Thyroid gland (tissue), 4 donors: Measurements from ENCODE around the gene SERPINA5. TPM values are rescaled to one million over a fixed set of nuclear protein-coding genes. Genes with fewer than 3 reads are reported as not detected.

Experiments
- DNase-seq, 2 donors: peaks; one replicate each; pipeline ENCODE4 v3.0.0-alpha.2; 2019
- H3K27ac ChIP-seq, 3 donors: fragments of 200-600 bp; sonication (generic); 1 replicate in 2 of 3; 2 replicates in 1 of 3; pipeline ENCODE4 v1.5.1; 2016 to 2019; ENCODE audit warnings: mild to moderate bottlenecking in 1 of 3, moderate library complexity in 1 of 3
- H3K27me3 ChIP-seq: fragments of 200-600 bp; sonication (generic); one replicate; pipeline ENCODE4 v1.5.1; 2019
- H3K36me3 ChIP-seq, 2 donors: fragments of 200-600 bp; sonication (generic); one replicate each; pipeline ENCODE4 v1.5.1; 2016 to 2019
- H3K4me1 ChIP-seq, 2 donors: fragments of 200-600 bp; sonication (generic); one replicate each; pipeline ENCODE4 v1.5.1; 2017 to 2019
- H3K4me3 ChIP-seq, 3 donors: fragments of 200-600 bp; sonication (generic); replicated peaks in 1 of 3; 1 replicate in 2 of 3; 2 replicates in 1 of 3; pipeline ENCODE4 v1.5.1; 2016; ENCODE audit warnings: mild to moderate bottlenecking in 1 of 3
- H3K9me3 ChIP-seq: fragments of 200-600 bp; sonication (generic); one replicate; pipeline ENCODE4 v1.5.1; 2017
- POLR2A ChIP-seq, 2 donors: fragments of 450-650 bp; IDR thresholded peaks; one replicate each; pipeline ENCODE4 v1.6.1; 2017; ENCODE audit warnings: antibody characterized with exemption in 2 of 2, mild to moderate bottlenecking in 2 of 2, moderate library complexity in 1 of 2
- WGBS, 2 donors: methylation state at CpG; one replicate each; pipeline ENCODE4 v1.1.5; 2017; 5-methylcytosine and 5-hydroxymethylcytosine counted together
- intact Hi-C: fragments of 100-400 bp; cut with DNase I; formaldehyde crosslinking; loops from one replicate; pipeline ENCODE4 v1.15.1; 2023
- total RNA-seq, 4 donors: library from RNA; depleted of rRNA; stranded (reverse); fragments of >200 nt; gene quantifications; one replicate each; pipeline ENCODE4 v1.2.3, GENCODE V29; 2016
- TF ChIP-seq, protein P1 (sequence below), 6 experiments: fragments of 200-600 bp in 3 of 6; fragments of 450-650 bp in 3 of 6; sonication (generic) in 3 of 6; IDR thresholded peaks; one replicate each; pipeline ENCODE4 v1.5.1; 2016 to 2019; ENCODE audit warnings: antibody characterized with exemption in 6 of 6, mild to moderate bottlenecking in 2 of 6, inconsistent platforms in 1 of 6, moderate library complexity in 1 of 6

The SERPINA5 gene
- total RNA-seq, 4 donors from 2014 or later = 1.3 to 6.6 (median 2.9) TPM

DNA sequence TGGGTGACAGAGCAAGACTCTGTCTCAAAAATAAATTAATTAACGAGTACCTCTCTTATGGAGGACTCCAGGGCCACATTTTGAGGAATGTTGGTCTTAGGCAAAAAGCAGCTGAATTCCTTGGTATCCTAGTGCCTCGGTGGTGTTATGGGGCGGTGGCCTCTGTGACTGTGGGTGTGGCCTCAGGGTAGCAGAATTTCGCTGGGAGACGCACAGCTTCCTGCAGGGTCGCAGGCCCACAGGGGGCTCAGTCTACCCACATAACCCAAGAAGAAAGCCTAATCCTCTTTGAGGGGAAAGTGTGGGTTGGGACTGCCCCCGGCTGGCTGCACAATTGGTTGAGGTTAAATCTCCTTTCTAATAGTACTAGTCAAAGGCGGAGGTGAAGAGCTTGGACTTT lies 31.2 kb upstream of the SERPINA5 start:
- 75 to 80% methylated on average over 8 of the region's 8 CpGs for WGBS, 2 donors
- no peaks in the 10 kb centered on the region for H3K27me3 ChIP-seq
- H3K36me3 ChIP-seq = no peaks in the 10 kb centered on the region
- H3K9me3 ChIP-seq = no peaks in the 10 kb centered on the region
- H3K4me1 ChIP-seq = no peaks in the 10 kb centered on the region
- no peak overlapping the region for H3K27ac ChIP-seq
- no peak for DNase-seq
- no peak for TF ChIP-seq POLR2A (IDR thresholded peaks at IDR 0.05)
- TF ChIP-seq, protein P1, sequence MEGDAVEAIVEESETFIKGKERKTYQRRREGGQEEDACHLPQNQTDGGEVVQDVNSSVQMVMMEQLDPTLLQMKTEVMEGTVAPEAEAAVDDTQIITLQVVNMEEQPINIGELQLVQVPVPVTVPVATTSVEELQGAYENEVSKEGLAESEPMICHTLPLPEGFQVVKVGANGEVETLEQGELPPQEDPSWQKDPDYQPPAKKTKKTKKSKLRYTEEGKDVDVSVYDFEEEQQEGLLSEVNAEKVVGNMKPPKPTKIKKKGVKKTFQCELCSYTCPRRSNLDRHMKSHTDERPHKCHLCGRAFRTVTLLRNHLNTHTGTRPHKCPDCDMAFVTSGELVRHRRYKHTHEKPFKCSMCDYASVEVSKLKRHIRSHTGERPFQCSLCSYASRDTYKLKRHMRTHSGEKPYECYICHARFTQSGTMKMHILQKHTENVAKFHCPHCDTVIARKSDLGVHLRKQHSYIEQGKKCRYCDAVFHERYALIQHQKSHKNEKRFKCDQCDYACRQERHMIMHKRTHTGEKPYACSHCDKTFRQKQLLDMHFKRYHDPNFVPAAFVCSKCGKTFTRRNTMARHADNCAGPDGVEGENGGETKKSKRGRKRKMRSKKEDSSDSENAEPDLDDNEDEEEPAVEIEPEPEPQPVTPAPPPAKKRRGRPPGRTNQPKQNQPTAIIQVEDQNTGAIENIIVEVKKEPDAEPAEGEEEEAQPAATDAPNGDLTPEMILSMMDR (IDR thresholded peaks at IDR 0.05) = no peak
- no peak overlapping the region for H3K4me3 ChIP-seq
- intact Hi-C loops = no loop called here

DNA sequence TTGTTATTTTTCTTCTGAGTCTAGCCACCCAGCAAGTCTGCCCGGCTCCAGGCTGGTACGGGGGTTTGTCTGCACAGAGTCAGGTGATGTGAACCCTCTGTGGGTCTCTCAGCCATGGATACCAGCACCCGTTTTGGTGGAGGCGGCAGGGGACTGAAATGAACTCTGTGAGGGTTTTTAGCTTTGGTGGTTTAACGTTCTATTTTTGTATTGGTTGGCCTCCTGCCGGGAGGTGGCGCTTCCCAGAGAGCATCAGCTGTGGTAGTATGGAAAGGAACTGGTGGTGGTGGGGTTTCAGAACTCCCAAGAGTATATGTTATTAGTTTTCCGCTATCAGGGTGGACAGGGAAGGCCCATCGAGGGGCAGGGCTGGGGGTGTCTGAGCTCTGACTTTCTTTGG lies 25.2 kb upstream of the SERPINA5 start:
- H3K27ac ChIP-seq = no peak overlapping the region
- no peaks in the 10 kb centered on the region for H3K4me1 ChIP-seq
- WGBS, 2 donors = 85 to 91% methylated on average over 9 of the region's 9 CpGs
- H3K36me3 ChIP-seq = no peaks in the 10 kb centered on the region
- DNase-seq = no peak
- no peaks in the 10 kb centered on the region for H3K27me3 ChIP-seq
- H3K9me3 ChIP-seq = no peaks in the 10 kb centered on the region
- no peak for TF ChIP-seq POLR2A (IDR thresholded peaks at IDR 0.05)
- TF ChIP-seq, protein P1 (IDR thresholded peaks at IDR 0.05) = no peak
- intact Hi-C loops = no loop called here
- H3K4me3 ChIP-seq = no peak overlapping the region

DNA sequence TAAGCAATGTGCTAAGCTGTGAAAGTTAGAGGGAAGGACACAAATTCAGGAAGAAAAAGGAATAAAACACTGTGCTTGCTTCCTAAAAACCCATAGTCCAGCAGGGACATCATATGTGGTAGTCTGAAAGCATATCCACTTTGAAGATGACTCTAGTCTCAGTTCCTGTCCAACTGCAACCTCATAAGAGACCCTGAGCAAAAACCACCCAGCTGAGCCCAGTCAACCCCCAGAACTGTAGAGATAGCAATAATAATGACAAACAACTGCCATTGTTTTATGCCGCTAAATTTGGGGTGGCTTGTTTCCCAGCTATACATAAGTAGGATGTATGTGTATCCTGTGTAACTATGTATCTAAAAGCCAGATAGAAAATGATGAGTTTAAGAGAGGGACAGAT lies 23.9 kb upstream of the SERPINA5 start:
- no peaks in the 10 kb centered on the region for H3K27me3 ChIP-seq
- H3K9me3 ChIP-seq = no peaks in the 10 kb centered on the region
- no peak overlapping the region for H3K4me3 ChIP-seq
- DNase-seq = no peak
- TF ChIP-seq, protein P1 (IDR thresholded peaks at IDR 0.05) = no peak
- TF ChIP-seq POLR2A (IDR thresholded peaks at IDR 0.05) = no peak
- H3K36me3 ChIP-seq = no peaks in the 10 kb centered on the region
- intact Hi-C loops = no loop called here
- no peaks in the 10 kb centered on the region for H3K4me1 ChIP-seq
- 89 to 96% methylated on average over 1 of the region's 1 CpG for WGBS, 2 donors
- H3K27ac ChIP-seq = no peak overlapping the region

DNA sequence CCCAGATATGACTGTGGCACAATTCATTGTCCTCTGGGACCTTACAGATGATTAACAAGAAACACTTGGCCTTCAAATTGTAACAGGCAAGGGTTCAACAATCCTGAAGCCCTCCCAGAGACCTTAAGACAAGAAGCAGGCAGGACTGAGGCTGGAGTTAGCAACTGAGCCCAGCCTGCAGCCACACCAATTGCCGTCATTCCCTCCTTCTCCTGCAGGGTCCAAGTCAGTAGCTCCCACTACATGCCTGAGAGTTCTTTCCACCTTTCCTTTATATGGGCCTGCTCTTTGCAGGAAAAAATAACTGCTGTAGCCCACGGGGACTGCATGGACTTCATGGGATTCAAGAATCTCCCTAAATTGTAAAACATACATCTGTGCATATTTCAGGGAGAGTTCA lies 22.4 kb upstream of the SERPINA5 start:
- no peak for DNase-seq
- Histone ChIP-seq H3K27ac (no peak overlapping the region), H3K4me1 (no peaks in the 10 kb centered on the region), H3K9me3 (no peaks in the 10 kb centered on the region), H3K36me3 (no peaks in the 10 kb centered on the region), H3K27me3 (no peaks in the 10 kb centered on the region), H3K4me3 (no peak overlapping the region)
- TF ChIP-seq POLR2A (IDR thresholded peaks at IDR 0.05) = no peak
- TF ChIP-seq, protein P1 (IDR thresholded peaks at IDR 0.05) = no peak
- intact Hi-C loops = no loop called here
- WGBS, 2 donors = 87% methylated on average over 2 of the region's 2 CpGs

DNA sequence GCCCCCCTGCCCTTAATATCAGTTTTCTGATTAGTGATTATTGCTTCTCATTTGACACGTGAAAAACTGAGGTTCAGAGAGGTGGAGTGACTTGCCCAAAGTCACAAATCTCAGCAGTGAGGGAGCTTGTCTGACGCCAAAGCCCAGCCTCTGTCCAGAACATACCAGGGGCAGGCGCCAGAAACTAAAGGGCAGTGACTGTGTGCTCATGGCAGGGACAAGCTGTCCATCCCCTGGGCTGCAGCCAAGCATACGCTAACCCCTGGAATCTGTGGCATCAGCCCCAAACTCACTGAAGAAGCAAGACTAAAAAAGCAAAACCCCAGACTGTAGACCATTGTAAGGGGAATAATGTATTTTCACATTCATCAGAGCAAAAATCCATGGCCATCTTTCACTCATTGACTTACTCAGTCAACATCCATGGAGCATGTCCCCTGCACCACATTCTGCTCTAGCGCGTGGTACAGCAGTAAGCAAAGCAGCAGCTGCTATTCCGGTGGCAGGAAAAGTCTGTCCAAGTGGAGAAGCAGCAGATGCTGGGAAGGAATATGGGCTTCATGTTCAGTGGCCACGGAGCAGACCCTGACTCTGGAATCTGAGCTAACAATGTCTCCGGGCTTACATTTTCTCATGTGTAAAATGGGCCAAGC lies 21.5 kb upstream of the SERPINA5 start:
- intact Hi-C loops = no loop called here
- TF ChIP-seq POLR2A (IDR thresholded peaks at IDR 0.05) = no peak
- TF ChIP-seq, protein P1 (IDR thresholded peaks at IDR 0.05) = no peak
- Histone ChIP-seq H3K27me3 (no peaks in the 10 kb centered on the region), H3K4me1 (no peaks in the 10 kb centered on the region), H3K36me3 (no peaks in the 10 kb centered on the region), H3K4me3 (no peak overlapping the region), H3K9me3 (no peaks in the 10 kb centered on the region), H3K27ac (no peak overlapping the region)
- WGBS, 2 donors = 80 to 90% methylated on average over 9 of the region's 9 CpGs
- no peak for DNase-seq
